Activated CD4-positive, CD25-positive, alpha-beta regulatory T cell treated with anti-CD3 and anti-CD28 coated beads, Interleukin-2, amount 50 U/mL, for 16 hours (primary cell): Measurements from ENCODE around the gene KBTBD6.
"Not testable (repeated sequence)": the region's sequence is repeated elsewhere in the genome, so short reads cannot be mapped to it uniquely, and the experiment has no call there.

ENCODE experiments used
- DNase-seq: peaks from one replicate; pipeline ENCODE4 v3.0.0-alpha.2; 2020; ENCODE audit warnings: low read depth, low spot score

The KBTBD6 gene, protein sequence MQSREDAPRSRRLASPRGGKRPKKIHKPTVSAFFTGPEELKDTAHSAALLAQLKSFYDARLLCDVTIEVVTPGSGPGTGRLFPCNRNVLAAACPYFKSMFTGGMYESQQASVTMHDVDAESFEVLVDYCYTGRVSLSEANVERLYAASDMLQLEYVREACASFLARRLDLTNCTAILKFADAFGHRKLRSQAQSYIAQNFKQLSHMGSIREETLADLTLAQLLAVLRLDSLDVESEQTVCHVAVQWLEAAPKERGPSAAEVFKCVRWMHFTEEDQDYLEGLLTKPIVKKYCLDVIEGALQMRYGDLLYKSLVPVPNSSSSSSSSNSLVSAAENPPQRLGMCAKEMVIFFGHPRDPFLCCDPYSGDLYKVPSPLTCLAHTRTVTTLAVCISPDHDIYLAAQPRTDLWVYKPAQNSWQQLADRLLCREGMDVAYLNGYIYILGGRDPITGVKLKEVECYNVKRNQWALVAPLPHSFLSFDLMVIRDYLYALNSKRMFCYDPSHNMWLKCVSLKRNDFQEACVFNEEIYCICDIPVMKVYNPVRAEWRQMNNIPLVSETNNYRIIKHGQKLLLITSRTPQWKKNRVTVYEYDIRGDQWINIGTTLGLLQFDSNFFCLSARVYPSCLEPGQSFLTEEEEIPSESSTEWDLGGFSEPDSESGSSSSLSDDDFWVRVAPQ

DNA sequence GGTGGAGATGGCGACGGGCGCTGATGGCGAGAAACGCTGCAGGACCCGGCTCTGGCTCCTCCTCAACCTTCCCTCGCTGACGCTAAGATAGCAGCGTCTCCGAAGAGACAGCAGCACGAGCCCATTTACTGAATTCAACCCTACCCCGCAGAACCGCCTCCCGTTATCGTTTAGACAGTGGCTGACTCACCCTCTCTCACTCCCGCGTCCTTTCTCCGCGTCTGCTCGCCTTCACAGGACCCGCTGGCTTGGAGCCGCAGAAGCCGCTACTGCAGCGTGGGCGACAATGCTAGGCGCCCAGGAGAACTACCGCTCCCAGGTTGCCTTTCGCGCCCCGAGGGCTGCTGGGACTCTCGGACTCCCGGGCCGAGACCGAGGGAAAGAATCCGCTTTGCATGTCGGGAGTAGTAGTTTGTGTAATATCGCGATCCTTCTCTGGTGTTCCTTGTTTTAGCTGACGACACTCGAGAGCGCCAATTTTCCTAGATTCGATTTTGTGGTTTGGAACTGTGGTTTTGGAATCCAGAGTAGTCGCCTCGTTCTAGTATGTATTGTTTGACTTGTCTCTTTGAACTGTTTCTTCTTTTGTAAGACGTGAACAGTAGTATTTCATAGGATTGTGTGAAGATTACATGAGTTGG is at the start of gene KBTBD6:
TSS of gene KBTBD6 (minus strand) at position 291 of the 641 bp plus-strand sequence. CDS start 291 bp downstream, outside the sequence.
- peak; percentile 91 for DNase-seq

DNA sequence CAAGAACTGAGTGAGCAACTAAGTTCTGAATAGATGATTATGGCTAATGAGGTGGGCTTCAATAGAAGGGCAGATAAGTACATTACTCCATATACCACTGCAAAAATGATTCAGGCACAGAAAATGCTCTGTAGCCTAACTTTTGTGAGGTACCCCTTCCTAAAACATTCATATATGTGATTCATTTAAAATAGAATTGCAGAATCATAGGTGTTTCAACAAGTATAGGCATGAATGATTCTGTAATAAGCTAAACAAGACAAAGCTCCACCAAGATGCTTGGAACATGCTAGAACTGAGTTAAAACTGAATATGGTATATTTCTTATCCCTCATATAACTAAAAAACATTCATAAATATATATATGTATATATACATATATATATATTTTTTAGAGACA is 49.6 kb upstream of the KBTBD6 start:
- DNase-seq: no peak

DNA sequence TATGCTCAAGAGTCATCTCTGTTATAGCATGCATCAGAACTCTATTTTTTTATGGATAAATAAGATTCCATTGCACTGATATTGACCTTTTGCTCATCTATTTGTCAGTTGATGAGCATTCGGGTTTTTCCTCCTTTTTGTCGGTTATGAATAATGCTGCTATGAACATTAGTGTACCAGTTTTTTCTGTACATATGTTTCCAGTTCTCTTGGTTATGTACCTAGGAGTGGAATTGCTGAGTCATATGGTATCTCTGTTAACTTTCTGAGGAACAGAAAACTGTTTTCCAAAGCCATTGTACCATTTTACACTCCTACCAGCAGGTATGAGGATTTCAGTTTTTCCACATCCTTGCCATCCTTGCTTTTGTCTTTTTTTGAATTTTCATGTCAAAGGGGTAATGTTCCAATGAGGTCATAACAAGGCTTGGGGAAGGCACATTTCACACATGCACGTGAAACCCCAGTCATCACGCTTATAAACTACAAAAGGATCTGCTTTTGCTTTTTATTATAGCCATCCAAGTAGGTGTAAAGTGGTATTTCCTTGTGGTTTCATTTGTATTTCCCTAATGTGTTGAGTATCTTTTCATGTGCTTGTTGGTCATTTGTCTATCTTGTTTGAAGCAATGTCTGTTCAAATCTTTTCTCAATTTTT is 47.1 kb upstream of the KBTBD6 start:
- DNase-seq: no peak

DNA sequence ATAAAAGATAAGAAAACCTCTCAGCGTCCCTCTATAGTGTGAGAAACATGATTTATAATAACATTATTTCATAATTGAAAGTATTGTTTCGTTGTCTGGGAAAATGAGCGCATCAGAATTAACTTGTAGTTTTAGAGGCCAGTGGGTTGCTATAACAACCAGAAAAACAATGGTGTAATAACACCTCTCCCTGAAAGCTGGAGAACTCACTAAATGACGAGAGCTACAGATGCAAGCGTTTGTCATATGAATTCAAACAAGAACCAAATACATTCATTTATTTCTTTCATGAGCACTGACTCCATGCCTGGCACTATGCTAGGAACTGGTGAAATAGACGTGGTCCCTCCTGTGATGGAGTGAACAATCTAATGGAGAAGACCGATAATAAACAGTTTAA is 45.4 kb upstream of the KBTBD6 start:
- no peak for DNase-seq

DNA sequence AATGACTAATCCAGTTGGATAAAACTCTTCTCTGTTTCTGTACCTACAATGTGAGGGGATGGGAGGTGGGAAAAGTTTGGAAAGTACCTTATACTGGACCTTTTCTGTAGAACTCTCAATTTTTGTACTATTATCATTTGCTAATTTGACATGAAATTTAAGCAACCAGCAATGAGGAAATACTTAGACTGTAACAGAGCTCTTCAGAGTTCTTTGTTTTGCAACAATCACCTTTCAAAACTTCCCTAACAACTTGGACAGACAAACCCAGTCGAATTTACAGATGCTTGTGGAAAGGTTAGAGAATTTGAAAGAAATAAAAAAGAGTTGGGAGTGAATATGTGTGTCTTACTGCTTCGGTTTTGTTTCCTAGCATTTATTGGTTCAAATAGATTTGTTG is 45.0 kb upstream of the KBTBD6 start:
- no peak for DNase-seq

DNA sequence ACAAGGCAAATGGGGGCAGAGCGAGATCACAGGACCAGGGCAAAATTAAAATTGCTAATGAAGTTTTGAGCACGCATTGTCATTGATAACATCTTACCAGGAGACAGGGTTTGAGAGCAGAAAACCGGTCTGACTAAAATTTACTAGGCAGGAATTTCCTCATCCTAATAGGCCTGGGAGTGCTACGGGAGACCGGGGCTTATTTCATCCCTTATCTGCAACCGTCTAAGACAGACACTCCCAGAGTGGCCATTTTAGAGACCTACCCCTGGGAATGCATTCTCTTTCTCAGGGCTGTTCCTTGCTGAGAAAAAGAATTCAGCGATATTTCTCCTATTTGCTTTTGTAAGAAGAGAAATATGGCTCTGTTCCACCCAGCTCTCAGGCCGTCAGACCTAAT is 43.0 kb upstream of the KBTBD6 start:
- DNase-seq: not testable (repeated sequence)

DNA sequence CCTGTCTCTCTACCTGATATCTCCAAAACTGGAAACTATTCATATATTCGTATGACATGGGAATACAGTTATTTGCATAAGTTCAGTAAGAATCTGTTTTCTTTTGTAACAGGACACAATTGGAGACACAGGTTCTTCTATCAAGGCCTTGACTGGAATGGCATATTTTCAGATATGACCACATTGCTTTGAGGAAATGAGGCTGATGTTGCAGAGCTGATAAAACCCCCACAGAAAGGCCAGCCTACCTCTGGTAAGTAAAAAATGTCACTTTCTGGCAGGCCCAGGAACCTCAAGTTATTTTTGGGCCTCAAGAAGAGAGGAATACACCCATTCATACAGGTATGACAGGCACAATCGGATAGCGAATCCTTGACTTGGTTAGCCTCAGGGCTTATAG is 29.5 kb upstream of the KBTBD6 start:
- DNase-seq: no peak

DNA sequence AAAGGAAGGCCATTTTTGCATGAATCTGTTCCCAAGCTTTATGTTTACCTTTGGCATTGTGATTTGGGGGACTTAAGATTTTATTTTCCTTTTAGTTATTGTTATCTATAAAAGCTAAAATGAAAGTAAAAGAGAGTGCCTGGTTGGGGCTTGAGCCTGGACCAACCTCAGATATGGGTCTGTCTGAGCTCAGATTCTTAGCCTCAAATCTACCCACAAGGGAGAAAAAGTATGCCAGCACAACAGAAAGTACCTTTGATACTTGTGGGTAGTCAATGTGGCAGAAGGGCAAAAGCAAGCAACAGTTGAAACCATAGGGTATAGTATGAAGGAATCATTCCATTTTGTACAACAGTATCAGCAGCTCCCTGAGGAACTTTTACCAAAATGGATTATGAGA is 26.6 kb upstream of the KBTBD6 start:
- no peak for DNase-seq

DNA sequence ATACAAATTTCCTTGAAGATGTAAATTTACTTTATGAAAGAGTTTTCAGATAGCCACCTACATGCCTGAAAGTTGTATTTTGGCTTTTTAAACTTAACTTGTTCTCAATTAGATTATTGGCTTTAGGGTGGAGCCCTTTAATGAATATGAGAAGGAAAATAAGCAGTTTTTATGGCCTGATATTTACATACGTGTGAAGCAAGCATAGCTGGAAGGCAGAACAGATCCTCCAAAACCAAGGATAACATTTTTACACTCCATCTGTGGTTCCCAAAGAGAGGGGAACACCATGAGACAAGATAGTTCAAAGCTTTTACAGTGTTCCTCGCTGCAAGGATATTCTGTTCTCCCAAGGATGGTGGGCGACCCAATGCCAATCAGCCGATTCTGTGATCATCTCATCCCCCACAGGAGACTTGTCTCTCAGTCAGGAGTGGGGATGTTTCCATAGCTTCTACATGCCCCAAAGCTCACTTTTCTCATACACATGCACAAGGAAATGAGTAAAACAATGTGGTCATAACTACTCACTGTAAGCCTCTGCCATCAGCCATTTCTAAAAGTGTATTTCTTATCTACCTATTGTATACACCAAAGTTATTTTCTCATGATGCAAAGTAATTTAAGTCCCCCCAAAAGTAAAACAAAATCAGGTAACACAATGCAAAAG is 24.6 kb upstream of the KBTBD6 start:
- no peak for DNase-seq

DNA sequence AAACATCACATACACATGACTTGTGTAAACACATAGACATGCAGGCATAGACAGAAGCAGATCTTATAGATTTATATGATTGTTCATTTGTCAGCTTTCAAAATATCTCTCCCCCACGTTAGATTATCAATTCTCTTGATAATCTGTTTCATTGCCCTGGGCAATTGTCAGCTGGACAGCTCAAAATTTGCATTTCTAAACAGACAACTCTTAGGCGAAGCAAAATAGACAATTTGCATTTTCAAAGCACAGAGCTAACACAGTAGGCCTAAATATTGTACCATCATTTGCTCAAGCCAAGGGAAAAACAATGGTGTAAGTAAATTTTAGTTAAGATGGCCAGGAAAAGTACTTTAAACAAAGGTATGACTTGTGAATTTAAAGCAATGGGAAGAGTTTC is 24.0 kb upstream of the KBTBD6 start:
- no peak for DNase-seq

DNA sequence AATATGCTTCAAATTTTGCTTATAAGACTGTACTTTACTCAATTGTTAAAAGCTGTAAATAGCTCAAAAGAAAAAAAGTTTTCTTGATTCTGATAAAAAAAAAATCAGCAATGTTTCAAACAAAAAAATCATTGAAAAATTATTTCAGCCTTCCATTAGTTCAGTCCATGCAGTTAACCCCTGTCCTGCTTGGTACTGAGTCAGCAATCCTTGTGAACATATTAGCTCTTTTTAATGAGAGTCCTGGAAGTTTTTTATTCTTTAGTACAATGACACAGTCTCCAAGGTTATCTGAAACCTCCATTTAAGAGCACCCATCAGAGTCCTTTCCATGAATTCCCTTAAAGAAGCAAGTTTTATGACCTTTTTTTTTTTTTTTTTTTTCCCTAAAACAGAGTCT is 21.4 kb upstream of the KBTBD6 start:
- DNase-seq: no peak

DNA sequence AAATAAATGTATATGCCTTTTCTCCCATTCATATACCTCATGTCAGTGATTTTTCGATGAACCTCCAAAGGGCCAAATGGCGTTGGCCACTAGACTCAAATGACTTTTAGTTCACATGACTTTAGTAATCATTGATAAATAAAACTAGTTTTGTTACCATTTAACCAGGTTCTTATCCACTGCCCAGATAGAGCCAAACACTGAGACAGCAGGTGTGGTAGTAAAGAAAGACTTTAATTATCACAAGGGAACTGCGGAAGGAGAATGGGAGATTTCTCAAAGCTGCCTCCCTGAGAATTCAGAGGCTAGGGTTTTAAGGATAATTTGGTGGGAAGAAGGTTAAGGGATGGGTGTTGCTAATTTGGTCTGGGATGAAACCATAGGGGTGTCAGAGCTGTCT is 19.4 kb upstream of the KBTBD6 start:
- no peak for DNase-seq

DNA sequence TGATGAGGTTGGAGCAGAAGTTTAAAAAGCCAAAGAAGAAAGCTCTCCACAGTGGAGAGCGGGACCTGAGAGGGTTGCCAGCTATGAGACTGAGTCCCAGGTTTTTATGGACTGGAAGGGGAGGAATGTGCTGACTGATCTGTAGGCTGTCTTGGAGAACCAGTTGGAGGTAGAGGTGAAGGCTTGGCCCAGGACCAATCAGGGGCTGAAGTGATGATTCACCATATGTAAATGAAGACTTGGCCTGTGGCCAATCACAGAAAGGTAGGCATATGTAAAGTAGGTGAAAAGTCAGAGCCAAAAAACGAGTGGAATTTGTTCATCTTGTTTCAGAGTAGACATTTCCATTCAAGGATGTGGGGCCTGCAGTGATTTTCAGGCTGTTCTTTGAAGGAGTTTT is 17.5 kb upstream of the KBTBD6 start:
- no peak for DNase-seq

DNA sequence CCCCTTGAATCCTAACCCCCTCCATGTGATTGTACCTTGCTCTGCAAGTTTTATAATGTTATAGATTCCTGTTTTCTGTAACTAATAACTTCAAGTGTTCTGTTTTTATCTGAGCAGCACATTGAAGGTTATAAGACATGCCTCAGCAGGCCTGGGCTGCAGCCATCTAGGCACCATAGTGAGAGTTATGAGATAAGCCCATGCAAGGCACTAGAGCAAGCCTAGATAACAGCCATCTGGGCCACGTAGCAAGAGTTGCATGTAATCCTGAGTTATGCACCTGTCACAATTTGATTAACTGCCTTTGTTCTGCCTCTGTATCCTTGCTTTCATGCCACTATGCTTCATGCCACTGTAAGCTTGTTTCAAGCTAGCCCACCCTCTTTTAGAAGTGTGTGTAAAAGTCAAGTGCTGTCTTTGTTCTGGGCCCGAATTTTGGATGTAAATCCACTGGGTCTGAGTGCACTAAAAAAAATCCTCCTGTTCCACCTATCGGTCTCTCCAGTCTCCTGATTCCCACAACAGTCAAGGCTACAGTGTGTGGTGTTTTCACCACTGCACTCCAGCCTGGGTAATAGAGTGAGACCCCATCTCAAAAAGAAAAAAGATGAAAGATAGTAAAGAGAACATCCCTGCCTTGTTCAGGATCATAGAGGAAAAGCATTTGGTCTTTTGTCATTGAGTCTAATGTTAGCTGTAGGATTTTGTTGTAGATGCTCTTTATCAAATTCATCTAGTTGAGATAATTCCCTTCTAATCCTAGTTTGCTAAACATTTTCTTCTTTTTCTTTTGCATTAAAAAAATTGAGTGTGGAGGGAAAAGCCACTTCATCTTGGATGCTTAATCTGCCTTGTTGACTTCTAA is 16.0 kb upstream of the KBTBD6 start:
- no peak for DNase-seq

DNA sequence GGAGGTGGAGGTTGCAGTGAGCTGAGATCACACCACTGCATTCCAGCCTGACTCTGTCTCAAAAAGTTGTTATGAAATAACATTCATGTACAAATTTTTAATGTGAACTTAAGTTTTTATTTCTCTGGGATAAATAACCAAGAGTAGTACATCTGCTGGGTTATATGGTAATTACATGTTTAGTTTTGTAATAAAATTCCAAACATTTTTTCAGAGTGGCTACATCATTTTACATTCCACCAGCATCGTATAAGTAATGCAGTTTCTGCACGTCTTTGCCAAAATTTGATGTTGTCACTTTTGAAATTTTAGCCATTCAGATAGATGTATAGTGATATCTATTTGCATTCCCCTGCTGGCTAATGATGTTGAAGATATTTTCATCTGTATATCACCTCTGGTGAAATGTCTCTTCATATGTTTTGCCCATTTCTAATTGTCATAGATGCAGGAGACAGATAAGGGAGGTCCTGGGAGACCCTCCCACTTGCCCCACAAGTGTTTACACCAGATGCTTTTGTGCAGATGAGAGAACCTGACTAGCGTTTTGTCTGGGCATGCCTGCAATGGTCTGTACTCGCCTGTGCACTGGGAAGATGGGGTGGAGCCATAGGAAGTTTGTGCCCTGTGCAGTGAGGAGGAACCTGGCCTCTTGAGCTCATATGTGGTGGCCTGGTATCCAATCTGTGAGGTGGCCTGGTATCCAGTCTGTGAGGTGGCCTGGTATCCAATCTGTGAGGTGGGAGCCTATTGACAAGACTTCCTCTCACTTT is 12.7 kb upstream of the KBTBD6 start:
- DNase-seq: no peak

DNA sequence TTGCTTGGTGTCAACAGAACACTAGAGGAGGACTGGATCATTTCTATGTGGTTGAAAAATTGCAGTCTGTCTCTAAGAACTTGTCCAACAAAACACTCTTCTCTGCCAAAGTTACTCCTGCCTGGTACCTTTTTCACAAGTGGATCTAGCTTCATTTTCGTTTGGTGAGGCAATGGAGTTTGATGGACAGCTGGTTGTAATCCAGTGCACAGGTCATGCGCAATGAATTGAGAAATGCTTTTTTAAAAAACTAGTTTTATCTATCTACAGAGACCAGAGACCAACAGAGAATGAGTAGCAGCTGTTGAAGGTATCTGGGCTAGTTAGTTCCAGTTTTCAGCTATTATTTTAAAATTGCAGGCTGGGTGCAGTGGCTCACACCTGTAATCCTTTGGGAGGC is 12.0 kb upstream of the KBTBD6 start:
- no peak for DNase-seq

DNA sequence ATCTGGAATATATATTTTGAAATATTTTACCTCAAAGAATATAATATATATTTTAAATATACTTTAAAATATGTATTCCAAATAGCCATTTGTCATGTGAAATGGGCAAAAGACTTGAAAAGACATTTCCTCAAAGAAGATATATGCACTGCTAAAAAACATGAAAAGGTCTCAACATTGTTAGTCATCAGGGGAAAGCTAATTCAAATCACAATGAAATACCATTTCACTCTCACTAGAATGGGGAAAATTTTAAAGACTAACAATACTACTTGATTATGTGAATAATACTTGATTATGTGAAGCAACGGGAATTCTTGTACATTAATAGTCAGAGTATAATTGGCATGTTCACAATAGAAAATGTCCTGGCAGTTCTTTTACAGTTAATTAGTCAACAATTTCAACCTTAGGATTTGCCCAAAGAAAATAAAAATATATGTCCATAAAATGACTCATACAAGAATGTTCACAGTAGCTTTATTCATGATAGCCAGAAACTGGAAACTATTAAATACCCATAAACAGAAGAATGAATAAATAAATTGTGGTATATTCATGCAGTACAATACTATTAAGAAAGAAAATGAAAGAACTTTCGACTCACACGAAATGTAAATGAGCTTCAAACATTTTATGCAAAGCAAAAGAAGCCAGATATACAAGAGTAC is 6.8 kb upstream of the KBTBD6 start:
- no peak for DNase-seq

DNA sequence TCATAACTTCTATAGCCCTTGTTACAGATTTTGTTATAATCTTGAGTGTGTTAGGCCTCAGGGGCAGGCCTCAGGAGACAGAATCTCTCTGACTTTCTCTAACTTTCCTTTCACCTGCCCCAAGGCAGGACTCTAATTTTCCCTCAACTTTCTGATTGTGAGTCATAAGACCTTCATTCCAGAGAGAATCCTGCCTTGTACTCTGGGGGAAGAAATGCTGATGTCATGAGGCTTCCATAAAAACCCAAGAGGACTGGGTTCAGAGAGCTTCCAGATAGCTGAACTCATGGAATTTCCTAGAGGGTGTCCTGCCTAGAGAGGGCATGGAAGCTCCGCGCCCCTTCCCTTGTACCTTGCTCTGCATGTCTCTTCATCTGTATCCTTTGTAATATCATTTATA is 5.3 kb upstream of the KBTBD6 start:
- no peak for DNase-seq

DNA sequence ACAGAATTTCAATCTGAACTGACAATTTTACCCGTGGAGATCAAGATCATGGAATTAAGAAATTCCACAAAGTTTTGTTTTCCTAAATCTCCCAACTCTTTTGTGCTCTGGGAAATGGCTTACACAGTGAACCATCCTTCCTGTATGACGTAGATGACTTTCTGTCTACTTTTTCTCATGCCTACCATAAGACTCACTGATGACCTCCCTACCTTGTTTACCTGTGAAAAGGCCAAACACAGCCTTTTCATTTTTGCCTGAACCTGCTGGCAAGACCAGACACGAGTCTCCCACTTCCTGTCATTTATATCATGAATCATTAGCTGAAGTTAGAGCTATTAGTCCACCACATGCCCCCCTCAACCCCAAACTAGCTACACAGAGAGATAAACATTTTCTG is 4.6 kb upstream of the KBTBD6 start:
- DNase-seq: no peak
